ENCODE results near the gene RGMA.
A peak's percentile ranks its signal among the peaks of the same experiment; 100 is the strongest.

The RGMA gene

DNA sequence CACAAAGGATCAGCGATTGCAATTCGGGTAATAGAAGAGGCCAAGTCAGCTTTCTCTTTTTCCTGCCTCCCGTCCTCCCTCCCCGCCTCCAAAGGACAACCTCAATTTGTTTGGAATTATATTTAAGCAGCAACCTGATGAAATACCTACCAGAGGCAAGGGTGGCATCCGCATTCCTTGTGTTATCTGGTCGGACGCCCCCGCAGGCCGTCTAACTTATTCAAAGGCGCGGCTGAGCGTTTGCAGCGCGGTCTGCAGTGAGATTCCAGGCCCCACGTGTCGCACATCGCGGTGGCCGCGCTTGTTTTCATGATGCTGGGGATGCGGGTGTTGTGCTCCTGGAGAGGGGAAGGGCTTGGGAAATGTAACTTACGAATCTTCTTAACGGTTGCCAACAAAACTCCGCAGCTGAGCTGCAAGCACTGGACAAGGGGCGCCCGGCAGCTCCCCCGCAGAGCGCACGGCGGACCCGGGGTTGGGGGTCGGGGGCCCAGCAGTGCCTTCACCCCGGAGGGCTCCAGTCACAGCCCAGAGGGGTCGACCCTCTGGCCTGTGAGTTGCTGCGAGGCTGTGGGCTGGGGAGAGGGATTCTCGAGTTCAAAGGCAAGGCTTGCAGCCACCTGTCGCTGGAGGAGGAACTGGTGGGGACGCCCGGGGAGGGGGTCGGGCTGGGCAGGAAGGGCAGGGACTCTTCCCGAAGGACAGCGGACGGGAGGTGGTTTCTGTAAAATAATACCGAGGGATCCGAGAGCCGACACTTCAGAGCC lies 20.5 kb upstream of the RGMA start:
- H3K9me3 Mint-ChIP-seq, result no peaks in the 10 kb centered on the region
- no peak for DNase-seq
- no peak overlapping the region for H3K4me3 Mint-ChIP-seq
- H3K27me3 Mint-ChIP-seq, result peaks cover 74% of the 10 kb centered on the region
- ATAC-seq, result no peak
- H3K27ac Mint-ChIP-seq, result no peak overlapping the region
- H3K4me1 Mint-ChIP-seq, result peaks cover 5% of the 10 kb centered on the region

DNA sequence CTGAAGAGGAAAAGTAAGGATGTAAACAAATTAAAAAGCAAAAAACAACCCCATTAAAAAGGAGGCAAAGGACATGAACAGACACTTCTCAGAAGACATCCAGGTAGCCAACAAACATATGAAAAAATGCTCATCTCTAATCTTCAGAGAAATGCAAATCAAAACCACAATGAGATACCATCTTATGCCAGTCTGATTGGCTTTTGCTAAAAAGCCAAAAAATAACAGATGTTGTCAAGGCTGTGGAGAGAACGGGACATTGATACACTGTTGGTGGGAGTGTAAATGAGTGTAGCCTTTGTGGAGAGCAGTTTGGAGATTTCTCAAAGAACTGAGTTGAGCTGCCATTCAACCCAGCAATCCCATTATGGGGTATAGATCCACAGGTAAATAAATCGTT lies 18.6 kb upstream of the RGMA start:
- no peak overlapping the region for H3K4me3 Mint-ChIP-seq
- no peak for ATAC-seq
- peaks cover 76% of the 10 kb centered on the region for H3K27me3 Mint-ChIP-seq
- DNase-seq, result no peak
- no peak overlapping the region for H3K27ac Mint-ChIP-seq
- H3K9me3 Mint-ChIP-seq, result no peaks in the 10 kb centered on the region
- peaks cover 5% of the 10 kb centered on the region for H3K4me1 Mint-ChIP-seq

DNA sequence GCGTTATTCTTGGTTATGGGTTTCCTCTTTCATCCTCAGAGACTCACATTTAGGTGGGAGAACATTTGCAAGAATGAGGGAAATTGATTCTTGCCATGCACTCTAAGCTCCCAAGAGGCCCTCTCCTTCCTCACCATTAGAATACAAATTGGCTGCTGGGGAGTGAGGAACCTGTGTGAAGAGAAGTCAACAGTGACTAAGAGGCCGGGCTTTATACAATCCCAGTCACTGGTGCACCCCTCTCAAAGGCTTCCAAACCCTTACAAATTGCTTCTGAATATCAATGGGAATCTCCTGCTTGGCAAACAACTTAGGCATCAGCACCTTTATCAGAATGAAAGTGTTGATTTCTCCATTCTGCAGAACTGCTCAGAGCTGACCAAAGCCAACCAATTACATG lies 16.5 kb upstream of the RGMA start:
- no peaks in the 10 kb centered on the region for H3K9me3 Mint-ChIP-seq
- peaks cover 5% of the 10 kb centered on the region for H3K4me1 Mint-ChIP-seq
- H3K4me3 Mint-ChIP-seq, result no peak overlapping the region
- DNase-seq, result no peak
- peaks cover 75% of the 10 kb centered on the region for H3K27me3 Mint-ChIP-seq
- no peak for ATAC-seq
- H3K27ac Mint-ChIP-seq, result no peak overlapping the region

DNA sequence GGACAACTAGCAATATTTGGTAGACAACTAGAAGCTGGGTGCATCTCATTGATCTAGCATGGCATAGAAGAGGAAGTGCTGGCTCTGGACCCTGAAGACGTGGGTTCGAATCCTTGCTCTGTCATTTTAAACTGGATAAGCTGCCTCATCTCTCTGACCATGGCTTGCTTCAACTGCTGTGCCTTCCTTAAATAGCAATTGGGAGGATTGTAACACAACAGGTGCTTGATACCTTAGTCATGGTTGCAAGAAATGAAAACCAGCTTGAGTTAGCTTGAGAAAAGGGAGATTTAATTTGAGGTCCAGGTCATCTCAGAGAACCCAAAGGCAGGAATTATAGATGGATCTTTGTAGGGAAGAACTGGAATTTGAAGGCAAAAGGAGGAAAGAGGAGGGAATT lies 14.8 kb upstream of the RGMA start:
- Mint-ChIP-seq H3K4me3 (no peak overlapping the region), H3K4me1 (no peaks in the 10 kb centered on the region), H3K27ac (no peak overlapping the region), H3K27me3 (peaks cover 69% of the 10 kb centered on the region), H3K9me3 (no peaks in the 10 kb centered on the region)
- ATAC-seq (no peak), DNase-seq (no peak)

DNA sequence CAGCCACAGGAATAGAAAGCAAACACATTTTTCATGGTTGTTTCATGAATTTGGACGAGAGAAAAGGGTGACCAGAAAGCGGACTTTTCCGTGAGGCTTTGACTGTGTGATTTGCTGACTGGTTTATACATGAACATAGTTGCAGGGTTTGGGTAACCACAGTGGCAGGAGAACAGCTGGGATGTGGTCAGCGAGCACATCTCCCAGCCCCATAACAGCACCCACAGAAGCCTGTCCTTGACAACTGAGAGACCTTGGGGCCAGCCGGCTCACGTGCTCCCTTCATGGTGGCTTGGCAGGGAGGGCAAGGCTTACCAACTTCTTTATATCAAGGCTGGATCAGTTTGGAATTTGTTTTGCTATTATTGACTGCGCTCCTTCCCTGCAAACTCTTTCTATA lies 13.2 kb upstream of the RGMA start:
- no peak overlapping the region for H3K27ac Mint-ChIP-seq
- H3K4me3 Mint-ChIP-seq, result no peak overlapping the region
- DNase-seq, result no peak
- no peaks in the 10 kb centered on the region for H3K4me1 Mint-ChIP-seq
- no peaks in the 10 kb centered on the region for H3K9me3 Mint-ChIP-seq
- H3K27me3 Mint-ChIP-seq, result peaks cover 53% of the 10 kb centered on the region
- ATAC-seq, result no peak

DNA sequence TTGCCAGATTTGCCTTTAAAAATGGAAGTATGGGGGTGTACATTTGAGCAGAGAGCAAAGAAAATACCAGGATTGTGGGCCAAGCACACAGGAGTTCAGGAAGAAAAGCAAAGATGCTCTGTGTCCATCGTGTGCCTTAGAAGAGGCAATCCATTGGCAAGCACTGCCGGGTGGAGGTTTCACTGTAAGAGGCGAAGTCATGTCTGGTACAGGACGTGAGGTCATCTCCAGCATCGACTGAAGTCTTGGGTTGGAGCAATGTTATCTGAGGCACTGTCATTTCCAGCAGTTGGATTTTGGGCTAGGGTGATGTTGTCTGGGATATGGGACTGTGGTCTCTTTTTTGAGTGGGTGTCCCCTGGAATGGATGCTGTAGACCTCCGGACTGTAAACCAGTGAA lies 4.8 kb upstream of the RGMA start:
- no peak overlapping the region for H3K4me3 Mint-ChIP-seq
- H3K27me3 Mint-ChIP-seq, result peaks cover 21% of the 10 kb centered on the region
- H3K27ac Mint-ChIP-seq, result no peak overlapping the region
- ATAC-seq (no peak), DNase-seq (no peak)
- H3K4me1 Mint-ChIP-seq, result peaks cover under 1% of the 10 kb centered on the region
- no peaks in the 10 kb centered on the region for H3K9me3 Mint-ChIP-seq

DNA sequence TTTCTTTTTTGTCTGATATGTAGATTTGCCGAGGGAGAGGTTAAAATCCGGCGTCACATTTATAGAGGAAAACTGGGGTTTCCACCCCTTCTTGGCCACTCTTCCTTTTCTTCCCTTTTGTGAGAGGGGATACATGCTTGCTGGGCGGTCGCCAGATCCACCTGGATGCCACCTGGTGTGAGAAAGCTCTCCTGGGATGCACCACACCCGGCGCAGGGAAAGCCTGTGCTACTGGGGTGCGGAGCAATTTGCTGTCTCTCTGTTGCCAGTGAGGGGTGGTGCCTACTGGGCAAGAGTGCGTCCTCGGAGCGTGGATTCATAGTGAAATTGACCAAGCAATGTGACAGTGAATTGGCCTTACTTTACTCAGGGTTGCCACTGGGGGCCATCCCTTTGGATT lies 2.5 kb upstream of the RGMA start:
- no peak for ATAC-seq
- no peak for DNase-seq
- no peak overlapping the region for H3K27ac Mint-ChIP-seq
- H3K27me3 Mint-ChIP-seq, result peaks cover 44% of the 10 kb centered on the region
- H3K4me1 Mint-ChIP-seq, result peaks cover 17% of the 10 kb centered on the region
- no peak overlapping the region for H3K4me3 Mint-ChIP-seq
- no peaks in the 10 kb centered on the region for H3K9me3 Mint-ChIP-seq

DNA sequence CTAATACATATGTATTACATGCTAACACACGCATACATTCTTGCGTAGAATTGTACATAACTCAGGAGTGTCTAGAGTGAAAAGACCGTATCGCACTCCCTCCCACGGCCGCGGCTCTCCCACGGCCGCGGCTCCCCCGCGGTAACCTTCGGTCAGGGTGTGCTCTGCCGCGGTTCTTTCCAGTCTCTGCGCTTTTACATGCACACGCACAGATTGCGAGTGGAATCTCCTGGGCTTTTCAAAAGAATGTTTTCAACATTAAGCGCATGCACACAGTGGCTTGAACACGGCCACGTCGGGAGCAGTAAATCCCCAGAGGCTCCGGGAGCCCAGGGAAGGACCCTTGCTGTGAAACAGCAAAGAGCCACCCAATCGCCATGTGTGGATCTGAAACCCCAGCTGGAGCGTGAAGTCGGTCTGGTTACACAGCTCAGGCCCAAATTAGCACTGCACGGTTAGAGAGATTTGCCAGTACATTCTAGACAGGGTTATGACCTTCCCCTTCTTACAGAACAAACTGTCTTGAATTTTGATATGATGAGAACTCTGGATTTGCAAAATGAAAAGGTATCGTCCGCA lies 805 bp upstream of the RGMA start:
- DNase-seq (no peak), ATAC-seq (no peak)
- Mint-ChIP-seq H3K9me3 (no peaks in the 10 kb centered on the region), H3K4me3 (peak overlapping the region; percentile 30 to 66), H3K27ac (no peak overlapping the region), H3K27me3 (peaks cover 58% of the 10 kb centered on the region), H3K4me1 (peaks cover 17% of the 10 kb centered on the region)

DNA sequence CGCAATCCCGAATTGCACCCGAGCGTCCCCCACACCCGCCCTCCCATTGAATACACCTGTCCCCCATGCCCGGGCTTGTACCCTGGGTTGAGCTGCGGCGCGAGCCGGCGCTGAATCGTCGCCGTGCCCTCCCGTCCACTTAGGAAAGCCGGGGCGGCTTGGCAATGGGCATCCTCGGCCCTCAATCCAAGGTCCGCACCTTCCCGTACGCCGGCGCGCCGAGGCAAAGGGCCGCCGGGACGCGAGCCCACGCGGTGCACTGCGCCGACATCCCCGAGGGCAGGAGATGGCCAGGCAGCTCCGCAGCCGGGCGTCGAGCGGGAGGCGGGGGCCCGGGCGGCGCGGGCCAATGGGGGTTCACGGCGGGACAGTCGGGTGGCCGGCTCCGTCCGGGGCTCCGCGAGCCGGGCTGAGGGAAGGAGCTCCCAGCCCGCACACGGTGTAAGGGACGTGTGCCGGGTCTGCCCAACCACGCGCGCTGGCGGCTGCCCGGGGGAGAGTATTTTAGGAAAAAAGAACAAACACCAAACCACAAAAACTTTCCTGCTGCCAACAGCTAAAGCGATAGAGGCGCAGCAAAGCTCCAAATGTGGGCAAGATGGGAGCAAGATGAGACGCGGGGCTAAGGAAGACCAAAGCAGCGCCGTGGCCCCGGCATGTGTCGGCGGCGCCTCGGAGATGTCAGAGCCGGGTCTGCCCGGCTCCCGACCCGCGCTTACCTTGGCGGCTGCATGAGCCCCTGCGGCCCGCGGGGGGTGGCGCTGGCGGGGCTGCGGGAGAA lies 621 bp downstream of the RGMA start:
- H3K4me3 Mint-ChIP-seq, result peak overlapping the region; percentile 82 to 87
- H3K4me1 Mint-ChIP-seq, result peaks cover 17% of the 10 kb centered on the region
- H3K27me3 Mint-ChIP-seq, result peaks cover 67% of the 10 kb centered on the region
- no peaks in the 10 kb centered on the region for H3K9me3 Mint-ChIP-seq
- DNase-seq, result peak; percentile 13 to 40
- ATAC-seq, result peak; percentile 69
- H3K27ac Mint-ChIP-seq, result no peak overlapping the region

DNA sequence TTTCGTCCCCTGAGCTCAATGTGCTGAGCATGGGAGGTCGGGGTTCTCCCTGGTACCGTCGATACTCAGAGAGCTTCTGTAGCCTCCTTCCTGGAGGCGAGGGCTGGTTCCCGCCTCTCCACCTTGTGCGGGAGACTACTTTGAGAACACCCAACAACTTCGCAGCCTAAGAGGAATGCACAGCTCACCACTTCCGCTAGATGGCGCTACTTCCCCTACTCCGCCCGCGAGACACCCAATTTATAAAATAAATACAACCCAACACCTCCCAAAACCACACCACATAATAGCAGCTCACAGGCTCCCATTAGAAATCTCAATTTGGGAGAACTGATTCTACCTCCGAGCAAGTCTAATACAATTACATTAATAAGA lies 1.2 kb downstream of the RGMA start:
- ATAC-seq (peak; percentile 60), DNase-seq (peak; percentile 68 to 73)
- no peak overlapping the region for H3K27ac Mint-ChIP-seq
- no peaks in the 10 kb centered on the region for H3K9me3 Mint-ChIP-seq
- peak overlapping the region; percentile 82 to 87 for H3K4me3 Mint-ChIP-seq
- peaks cover 67% of the 10 kb centered on the region for H3K27me3 Mint-ChIP-seq
- peaks cover 17% of the 10 kb centered on the region for H3K4me1 Mint-ChIP-seq

DNA sequence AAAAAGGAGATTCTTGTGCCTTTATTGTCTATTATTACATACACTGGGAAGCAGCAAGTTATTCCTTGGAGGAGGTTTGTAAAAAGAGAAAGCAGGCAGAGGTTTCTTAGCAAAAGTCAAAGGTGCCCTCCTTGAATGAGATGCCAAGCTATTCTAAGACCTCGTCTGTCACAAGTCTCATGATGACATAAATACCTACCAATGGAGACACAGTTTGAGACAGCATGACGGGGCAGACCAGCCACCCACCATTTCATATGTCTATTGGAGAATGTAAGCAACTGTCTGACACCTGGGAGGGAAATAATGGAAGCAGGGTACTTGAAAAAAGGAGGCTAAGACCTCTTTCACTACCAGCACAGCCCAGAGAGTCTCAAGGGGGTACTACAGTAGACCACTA lies 2.2 kb downstream of the RGMA start:
- H3K4me1 Mint-ChIP-seq, result peaks cover 17% of the 10 kb centered on the region
- no peak overlapping the region for H3K4me3 Mint-ChIP-seq
- no peaks in the 10 kb centered on the region for H3K9me3 Mint-ChIP-seq
- DNase-seq (no peak), ATAC-seq (no peak)
- H3K27ac Mint-ChIP-seq, result no peak overlapping the region
- H3K27me3 Mint-ChIP-seq, result peaks cover 72% of the 10 kb centered on the region

DNA sequence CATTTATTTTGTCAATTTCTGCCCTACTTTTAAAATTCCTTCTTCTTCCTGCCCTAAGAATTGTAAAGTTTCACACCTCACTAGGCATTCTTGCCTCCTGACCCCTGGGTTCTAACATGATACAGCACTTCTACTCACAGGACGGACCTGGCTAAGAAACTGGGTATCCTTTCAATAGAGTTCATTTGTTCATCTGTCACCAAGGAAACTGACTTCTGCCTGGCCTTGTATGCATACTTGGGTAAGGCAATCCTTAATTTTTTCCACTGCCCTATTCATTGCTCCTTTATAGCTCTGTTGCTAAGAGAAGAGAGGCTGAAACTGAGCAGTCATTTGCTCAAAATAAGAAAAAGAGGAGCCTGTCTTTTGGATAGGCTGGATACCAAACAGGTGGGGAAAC lies 3.3 kb downstream of the RGMA start:
- ATAC-seq, result no peak
- no peak for DNase-seq
- H3K27ac Mint-ChIP-seq, result no peak overlapping the region
- H3K9me3 Mint-ChIP-seq, result no peaks in the 10 kb centered on the region
- H3K4me1 Mint-ChIP-seq, result peaks cover 17% of the 10 kb centered on the region
- H3K27me3 Mint-ChIP-seq, result peaks cover 80% of the 10 kb centered on the region
- no peak overlapping the region for H3K4me3 Mint-ChIP-seq

DNA sequence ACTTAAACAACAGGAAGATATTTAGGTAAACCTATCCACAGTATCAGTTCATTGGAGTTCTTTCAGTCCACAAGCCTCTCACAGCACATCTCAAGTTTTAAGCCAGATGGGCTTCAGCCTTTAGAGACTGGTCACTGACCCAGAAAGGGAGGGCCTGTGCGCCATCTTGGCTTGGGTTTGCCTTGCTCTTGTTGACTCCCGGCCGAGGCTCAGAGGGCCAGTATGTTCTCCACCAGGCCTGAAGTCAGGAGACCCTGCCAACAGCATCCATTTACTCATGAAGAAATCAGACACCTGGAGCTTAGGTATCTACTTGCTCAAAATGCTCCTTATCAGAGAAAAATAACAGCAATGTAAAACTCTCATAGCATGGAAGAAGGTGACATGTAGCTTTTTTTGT lies 6.2 kb downstream of the RGMA start:
- Mint-ChIP-seq H3K27me3 (peaks cover 60% of the 10 kb centered on the region), H3K4me1 (peaks cover 8% of the 10 kb centered on the region), H3K9me3 (no peaks in the 10 kb centered on the region), H3K4me3 (no peak overlapping the region), H3K27ac (no peak overlapping the region)
- DNase-seq (no peak), ATAC-seq (no peak)

DNA sequence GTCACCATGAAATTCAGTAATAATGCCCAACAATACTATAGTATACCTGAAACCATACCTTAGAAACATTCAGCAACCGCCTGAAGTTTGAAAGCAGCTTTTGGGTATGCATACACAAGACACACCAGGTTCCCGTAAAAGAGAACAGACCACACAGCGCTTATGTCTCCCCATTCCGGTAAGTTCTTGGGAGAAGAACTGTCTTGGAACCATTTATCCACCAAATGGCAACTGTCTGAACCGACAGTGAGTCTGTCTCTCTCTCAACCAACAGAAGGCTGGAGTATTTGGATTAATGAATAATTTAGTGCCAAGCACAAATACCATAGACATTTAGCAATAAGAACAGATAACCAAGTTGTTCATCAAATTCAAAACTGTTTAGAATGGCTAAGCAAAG lies 7.6 kb downstream of the RGMA start:
- no peak overlapping the region for H3K4me3 Mint-ChIP-seq
- no peak overlapping the region for H3K27ac Mint-ChIP-seq
- H3K27me3 Mint-ChIP-seq, result peaks cover 56% of the 10 kb centered on the region
- ATAC-seq (no peak), DNase-seq (no peak)
- H3K9me3 Mint-ChIP-seq, result no peaks in the 10 kb centered on the region
- no peaks in the 10 kb centered on the region for H3K4me1 Mint-ChIP-seq

DNA sequence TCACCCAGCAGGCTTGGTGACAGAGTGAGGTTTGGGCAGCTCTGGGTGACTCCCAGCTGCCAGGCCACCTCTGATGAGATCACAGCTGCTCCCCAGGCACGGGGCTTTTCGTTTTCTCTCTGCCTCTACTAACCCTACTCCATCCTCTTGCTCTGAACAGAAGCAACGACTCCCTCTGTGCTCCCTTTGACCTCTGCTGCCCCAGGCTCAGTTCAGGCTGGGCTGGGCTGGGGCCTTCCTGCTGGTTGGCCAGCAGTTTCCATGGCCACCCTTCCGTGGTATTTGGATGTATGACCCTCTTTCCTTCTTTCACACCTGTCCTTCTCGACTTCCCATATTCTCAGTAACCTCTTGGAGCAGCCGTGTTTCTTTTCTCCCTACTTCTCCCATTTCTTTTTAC lies 8.6 kb downstream of the RGMA start:
- Mint-ChIP-seq H3K27me3 (peaks cover 56% of the 10 kb centered on the region), H3K9me3 (no peaks in the 10 kb centered on the region), H3K4me1 (no peaks in the 10 kb centered on the region), H3K27ac (no peak overlapping the region), H3K4me3 (no peak overlapping the region)
- no peak for DNase-seq
- ATAC-seq, result no peak

DNA sequence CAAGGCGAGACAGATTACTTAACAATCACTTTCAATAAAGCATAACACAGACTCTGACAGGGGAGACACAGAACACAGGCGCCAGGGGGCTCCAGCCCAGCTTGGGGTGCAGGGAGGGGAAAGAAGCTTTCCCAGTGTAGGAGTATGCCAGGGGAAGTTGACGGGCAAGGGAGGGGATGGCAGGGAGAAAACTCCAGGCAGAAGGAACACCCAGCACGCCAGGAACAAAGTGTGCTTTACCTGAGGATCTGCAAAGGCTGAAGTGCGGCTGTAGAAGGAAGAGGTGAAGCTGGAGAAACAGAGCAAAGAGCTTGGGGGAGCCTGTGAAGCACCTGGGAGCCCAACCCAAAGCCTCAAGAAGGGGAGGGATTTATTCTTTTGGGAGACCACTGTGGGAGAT lies 12.1 kb downstream of the RGMA start:
- ATAC-seq (no peak), DNase-seq (no peak)
- peaks cover 18% of the 10 kb centered on the region for H3K4me1 Mint-ChIP-seq
- no peak overlapping the region for H3K4me3 Mint-ChIP-seq
- H3K9me3 Mint-ChIP-seq, result no peaks in the 10 kb centered on the region
- peaks cover 74% of the 10 kb centered on the region for H3K27me3 Mint-ChIP-seq
- no peak overlapping the region for H3K27ac Mint-ChIP-seq

Measured in stimulated activated naive CD8-positive, alpha-beta T cell treated with anti-CD3 and anti-CD28 coated beads, Interleukin-15, amount 100 ng/mL, for 72 hours (primary cell).